HL-60 (cell line): ENCODE data around the gene TDRKH.
A peak's percentile ranks its signal among the peaks of the same experiment; 100 is the strongest.

ENCODE experiments used
- DNase-seq, 2 experiments: peaks; one replicate each; pipeline ENCODE4 v3.0.0-alpha.2; 2010 to 2020; ENCODE audit warnings: low read depth in 1 of 2, low spot score in 1 of 2
- H3K27ac ChIP-seq: fragments of 250-450 bp; sonication (Bioruptor Pico); replicated peaks from 2 replicates; pipeline ENCODE4 v1.5.1; 2020; ENCODE audit warnings: mild to moderate bottlenecking, moderate library complexity
- H3K27me3 ChIP-seq: fragments of 250-450 bp; sonication (Bioruptor Pico); 2 replicates; pipeline ENCODE4 v1.5.1; 2021; ENCODE audit warnings: mild to moderate bottlenecking, moderate library complexity; ENCODE audit not compliant: insufficient read depth, poor library complexity, severe bottlenecking
- H3K4me3 ChIP-seq: replicated peaks from 2 replicates; pipeline ENCODE4 v1.5.1; 2011; ENCODE audit warnings: mild to moderate bottlenecking, control low read depth, low read length; ENCODE audit not compliant: insufficient read depth
- CTCF ChIP-seq: IDR thresholded peaks from one replicate; pipeline ENCODE4 v1.5.1; 2011; ENCODE audit warnings: low read length, control low read depth, inconsistent platforms; ENCODE audit not compliant: insufficient read depth
- GABPA ChIP-seq: IDR thresholded peaks from 2 replicates; pipeline ENCODE4 v1.6.1; 2012; ENCODE audit warnings: low read depth
- POLR2AphosphoS5 ChIP-seq: IDR thresholded peaks from 2 replicates; pipeline ENCODE4 v1.6.1; 2012; ENCODE audit warnings: low read depth
- REST ChIP-seq: IDR thresholded peaks from 2 replicates; pipeline ENCODE4 v1.6.1; 2012; ENCODE audit warnings: low read depth; ENCODE audit not compliant: insufficient replicate concordance
- SPI1 ChIP-seq: IDR thresholded peaks from 2 replicates; pipeline ENCODE4 v1.6.1; 2012; ENCODE audit warnings: low read depth, mild to moderate bottlenecking, borderline replicate concordance

The TDRKH gene

DNA sequence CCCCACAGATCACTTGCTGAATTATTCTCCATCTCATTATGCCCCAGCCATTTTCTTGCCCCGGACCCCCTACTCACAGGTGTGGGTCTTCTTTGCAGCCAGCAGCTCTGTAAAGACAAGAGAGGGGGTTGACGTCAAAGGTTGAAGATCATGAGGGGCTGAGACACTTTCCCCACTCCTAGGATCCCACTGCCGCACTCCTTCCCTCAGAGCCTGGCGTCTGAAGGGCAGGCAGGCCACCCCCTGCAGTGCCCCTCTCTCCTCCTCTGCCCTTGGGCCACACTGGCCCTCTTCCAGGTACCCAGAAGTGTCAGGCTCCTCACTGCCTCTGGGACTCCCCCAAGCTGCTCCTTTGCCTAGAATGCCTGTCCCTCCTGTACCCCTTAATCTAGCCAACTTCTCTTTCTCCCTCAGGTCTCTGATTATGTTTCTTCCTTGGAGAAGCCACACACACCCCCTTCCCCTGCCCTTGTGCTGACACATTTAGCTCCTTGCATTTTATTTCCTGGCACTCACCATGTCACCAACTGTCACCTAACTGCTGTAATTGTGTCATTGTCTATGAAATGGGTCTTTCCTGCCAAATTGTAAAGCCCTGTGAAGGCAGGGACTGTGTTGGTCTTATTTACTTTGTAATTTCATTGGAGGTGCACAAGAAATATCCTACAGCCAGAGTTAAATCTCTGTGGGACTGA is 39.2 kb upstream of the TDRKH start:
- Histone ChIP-seq H3K27me3 (no peaks in the 10 kb centered on the region), H3K4me3 (no peak overlapping the region), H3K27ac (no peak overlapping the region)
- no peak for DNase-seq
- no peak for TF ChIP-seq POLR2AphosphoS5
- no peak for TF ChIP-seq REST
- no peak for TF ChIP-seq CTCF
- TF ChIP-seq SPI1, result no peak
- TF ChIP-seq GABPA, result no peak

DNA sequence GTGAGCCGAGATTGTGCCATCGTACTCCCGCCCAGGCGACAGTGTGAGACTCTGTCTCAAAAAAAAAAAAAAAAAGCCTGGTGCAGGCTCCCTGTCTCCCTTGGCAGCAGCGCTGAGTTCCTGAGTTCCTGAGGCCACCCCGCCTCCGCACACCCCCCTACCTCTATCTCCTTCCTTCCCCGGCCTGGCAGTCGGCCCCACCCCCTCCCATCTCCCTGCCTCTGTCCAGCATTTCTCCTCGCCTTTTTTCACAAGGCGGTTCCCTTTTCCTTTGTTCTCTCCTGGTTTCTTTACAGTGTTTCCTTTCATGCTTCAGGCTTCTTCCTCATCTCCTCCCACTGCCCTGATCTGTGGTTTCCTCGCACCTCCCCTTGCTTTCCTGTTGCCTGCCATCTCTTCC is 38.6 kb upstream of the TDRKH start:
- Histone ChIP-seq H3K27ac (no peak overlapping the region), H3K4me3 (no peak overlapping the region), H3K27me3 (no peaks in the 10 kb centered on the region)
- TF ChIP-seq SPI1 (peak; percentile 19; the same call in 1 of the 2 replicates), REST (peak; percentile 92), GABPA (no peak)
- DNase-seq, result peak in 1 of 2 experiments; percentile 33

DNA sequence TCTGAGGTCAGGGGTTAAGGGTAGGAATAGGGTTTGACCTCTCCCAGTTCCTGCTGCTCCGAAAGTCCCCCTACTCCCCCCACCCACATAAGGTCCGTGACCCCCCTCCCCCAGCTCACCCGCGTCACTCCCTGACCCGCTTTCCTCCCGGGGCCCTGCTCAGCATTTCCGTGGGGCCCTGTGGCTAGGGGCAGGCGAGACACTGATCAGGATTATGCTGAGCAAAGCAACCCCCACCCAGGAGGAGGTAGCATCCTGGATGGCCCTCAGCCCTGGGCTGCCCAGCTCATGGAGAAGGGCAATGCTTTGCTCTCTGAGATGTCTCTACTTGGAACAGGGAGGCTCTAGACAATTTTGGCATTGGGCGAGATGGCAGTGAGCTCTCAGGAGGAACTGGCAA is 37.6 kb upstream of the TDRKH start:
- Histone ChIP-seq H3K27me3 (no peaks in the 10 kb centered on the region), H3K4me3 (no peak overlapping the region), H3K27ac (no peak overlapping the region)
- no peak for DNase-seq
- no peak for TF ChIP-seq GABPA
- TF ChIP-seq REST, result no peak
- no peak for TF ChIP-seq SPI1
- no peak for TF ChIP-seq POLR2AphosphoS5
- no peak for TF ChIP-seq CTCF
